HFF-Myc (cell line): ENCODE data around the gene C1orf52.

Experiments
- DNase-seq: peaks from one replicate; pipeline ENCODE4 v3.0.0-alpha.2; 2011; ENCODE audit warnings: low read depth; ENCODE audit errors: extremely low read depth
- H3K4me3 ChIP-seq: replicated peaks from 2 replicates; pipeline ENCODE4 v1.5.1; 2011; ENCODE audit warnings: low read depth, mild to moderate bottlenecking, control low read depth, low read length
- TF ChIP-seq, protein P1 (sequence below): IDR thresholded peaks from 2 replicates; pipeline ENCODE4 v1.5.1; 2012; ENCODE audit warnings: mild to moderate bottlenecking, low read depth, low read length, control low read depth; ENCODE audit errors: missing control alignments

The C1orf52 gene

DNA sequence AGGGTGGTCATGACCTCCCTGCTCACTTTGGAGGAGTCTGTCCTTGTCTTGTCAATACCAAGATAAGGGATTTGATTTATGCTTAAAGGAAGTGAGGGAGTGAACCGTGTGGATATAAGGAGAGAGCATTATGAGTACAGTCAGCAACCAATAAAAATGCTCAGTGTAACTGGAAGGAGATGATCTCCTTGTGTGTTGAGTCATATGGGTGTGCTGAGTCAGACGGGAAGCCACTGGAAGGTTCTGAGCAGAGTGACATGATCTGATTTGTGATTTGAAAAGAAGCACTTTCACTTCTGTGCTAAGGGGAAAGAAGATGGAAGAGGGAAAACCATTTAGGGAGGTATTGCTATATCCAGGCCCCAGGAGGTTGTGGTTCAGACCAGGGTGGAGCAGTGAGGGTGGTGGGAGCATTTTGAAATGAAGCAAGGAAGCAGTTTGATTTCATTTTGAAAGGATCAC lies 19.4 kb upstream of the C1orf52 start:
- DNase-seq, result peak; percentile 92
- H3K4me3 ChIP-seq, result no peak overlapping the region
- TF ChIP-seq, protein P1, sequence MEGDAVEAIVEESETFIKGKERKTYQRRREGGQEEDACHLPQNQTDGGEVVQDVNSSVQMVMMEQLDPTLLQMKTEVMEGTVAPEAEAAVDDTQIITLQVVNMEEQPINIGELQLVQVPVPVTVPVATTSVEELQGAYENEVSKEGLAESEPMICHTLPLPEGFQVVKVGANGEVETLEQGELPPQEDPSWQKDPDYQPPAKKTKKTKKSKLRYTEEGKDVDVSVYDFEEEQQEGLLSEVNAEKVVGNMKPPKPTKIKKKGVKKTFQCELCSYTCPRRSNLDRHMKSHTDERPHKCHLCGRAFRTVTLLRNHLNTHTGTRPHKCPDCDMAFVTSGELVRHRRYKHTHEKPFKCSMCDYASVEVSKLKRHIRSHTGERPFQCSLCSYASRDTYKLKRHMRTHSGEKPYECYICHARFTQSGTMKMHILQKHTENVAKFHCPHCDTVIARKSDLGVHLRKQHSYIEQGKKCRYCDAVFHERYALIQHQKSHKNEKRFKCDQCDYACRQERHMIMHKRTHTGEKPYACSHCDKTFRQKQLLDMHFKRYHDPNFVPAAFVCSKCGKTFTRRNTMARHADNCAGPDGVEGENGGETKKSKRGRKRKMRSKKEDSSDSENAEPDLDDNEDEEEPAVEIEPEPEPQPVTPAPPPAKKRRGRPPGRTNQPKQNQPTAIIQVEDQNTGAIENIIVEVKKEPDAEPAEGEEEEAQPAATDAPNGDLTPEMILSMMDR, result no peak

DNA sequence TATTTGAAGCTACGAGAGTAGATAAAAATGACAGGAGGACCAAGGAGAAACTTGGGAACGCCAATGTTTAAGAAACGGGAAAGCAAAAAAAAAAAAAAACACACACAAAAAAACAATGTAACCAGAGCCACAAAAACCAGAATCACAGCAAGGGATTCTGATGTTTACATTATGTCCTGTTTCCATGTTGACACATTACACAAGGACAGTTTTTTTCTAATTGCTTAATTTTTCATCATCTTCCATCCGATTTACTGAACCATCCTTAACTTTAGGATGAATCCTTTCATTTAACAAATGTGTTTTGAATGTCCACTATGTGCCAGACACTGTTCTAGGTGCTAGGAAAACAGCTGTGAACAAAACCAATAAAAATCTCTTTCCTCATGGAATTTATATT lies 18.3 kb upstream of the C1orf52 start:
- TF ChIP-seq, protein P1, result no peak
- no peak for DNase-seq
- no peak overlapping the region for H3K4me3 ChIP-seq

DNA sequence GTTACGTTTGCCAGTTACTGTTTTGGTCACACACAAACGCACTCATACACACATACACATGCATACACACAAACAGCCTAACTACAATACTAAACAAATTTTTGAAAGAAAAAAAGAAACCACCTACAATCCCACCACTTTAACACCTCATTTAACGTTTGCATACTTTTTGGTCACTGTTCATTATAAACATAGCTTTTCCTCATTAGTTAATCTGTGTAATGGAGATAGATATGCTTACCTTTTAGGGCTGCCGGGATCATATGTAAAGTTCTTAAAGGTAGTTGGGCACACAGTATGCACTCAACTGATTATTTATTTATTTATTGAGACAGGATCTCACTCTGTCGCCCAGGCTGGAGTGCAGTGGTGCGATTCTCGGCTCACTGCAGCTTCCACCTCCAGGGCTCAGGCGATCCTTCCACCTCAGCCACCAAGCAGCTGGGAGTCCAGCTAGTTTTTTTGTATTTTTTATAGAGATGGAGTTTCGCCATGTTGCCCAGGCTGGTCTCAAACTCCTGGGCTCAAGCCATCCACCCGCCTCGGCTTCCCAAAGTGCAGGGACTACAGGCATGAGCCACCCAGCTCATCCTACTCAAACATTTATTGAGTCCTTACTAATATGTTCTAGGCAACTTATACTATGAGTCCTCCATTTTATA lies 17.6 kb upstream of the C1orf52 start:
- no peak for DNase-seq
- H3K4me3 ChIP-seq, result peak overlapping the region; percentile 78
- TF ChIP-seq, protein P1, result no peak

DNA sequence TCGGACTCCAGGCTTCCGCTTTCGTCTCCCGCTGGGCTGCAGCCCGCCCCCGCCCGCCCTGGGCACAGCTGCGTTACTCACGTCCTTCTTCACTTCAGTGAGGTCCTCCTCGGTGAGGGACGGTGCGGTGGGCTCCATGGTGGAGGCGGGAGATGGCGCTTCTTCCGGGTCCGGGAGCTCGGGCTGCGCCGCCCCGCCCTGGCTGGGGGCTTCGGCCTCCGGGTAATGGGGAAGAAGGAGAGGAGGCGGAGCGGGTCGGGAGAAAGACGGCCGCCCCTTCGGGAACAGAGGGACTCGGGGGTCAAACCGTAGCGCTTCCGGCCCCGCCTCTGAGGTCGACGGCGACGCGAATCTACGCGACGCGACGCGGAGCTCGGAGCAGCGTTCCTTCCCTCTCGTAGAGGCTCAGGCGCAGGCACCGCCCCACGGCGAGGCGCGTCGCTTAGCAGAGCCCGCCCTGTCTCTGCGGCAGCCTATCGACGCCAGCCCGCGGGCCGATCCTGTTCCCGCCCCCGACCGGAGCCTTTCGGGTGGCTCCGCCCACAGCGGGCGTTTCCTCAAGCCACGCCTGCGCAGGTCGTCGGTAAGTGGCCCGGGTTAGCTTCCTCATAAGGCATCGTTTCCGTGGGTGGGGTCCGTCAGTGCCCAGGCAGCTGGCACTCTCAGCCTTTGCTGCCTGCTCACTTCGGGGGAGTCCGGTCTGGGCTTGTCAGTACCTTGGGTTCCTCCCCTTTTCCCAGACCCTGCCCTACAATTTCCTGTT lies 16.9 kb upstream of the C1orf52 start, which contains the start of gene BCL10:
BCL10 (minus strand) TSS at position 418 of the 763 bp plus-strand sequence; CDS start at position 138, 280 bp downstream.
- peak; percentile 89 for DNase-seq
- TF ChIP-seq, protein P1, result no peak
- peak within 1 kb of the TSS; percentile 78 for H3K4me3 ChIP-seq

DNA sequence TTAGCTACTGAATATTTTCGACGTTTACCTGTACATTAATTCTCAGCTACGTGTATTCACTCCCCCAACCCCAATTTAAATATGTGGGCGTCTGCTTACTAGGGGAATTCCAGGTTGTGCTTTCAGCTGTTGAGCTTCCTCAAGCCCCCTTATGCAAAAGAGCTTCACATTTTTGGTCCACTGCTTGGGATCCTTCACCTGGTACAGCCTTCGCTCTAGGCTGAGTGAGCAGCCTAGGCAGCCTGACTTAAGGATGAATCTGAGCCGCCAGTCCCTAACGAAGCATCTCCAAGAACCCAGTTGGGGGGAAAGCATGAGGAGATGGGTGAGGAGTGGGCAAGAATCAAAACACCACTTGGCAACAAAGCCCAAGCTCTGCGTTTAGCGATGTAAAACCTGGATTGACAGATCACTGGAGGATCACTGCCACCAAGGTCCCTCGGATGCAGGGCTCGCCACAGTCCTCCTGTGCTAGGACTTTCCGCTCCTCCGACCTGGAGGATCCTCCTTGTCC lies 16.3 kb upstream of the C1orf52 start:
- no peak for DNase-seq
- TF ChIP-seq, protein P1, result no peak
- peak overlapping the region; percentile 78 for H3K4me3 ChIP-seq

DNA sequence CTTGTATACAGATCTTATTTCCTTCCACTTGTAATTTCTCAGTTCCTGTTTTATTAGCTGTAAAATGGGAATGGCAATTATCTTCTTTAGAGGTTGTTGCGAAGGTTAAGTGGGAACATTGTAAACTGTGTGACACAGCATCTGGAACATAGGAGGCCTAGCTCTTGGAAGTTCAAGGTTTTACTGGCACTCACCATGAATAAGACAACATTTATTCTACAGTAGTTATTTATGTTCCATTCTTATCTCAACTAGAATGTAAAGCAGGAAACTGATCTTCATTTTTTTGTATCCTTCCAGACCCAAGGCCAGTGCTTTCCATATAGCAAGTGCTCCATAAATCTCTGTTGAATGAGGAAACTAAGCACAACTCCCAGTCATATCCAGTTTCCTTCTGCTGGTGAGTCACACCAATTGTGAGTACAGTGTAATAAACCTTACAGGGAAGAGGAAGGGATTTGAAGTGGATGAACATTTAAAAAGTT lies 15.5 kb upstream of the C1orf52 start:
- peak overlapping the region; percentile 78 for H3K4me3 ChIP-seq
- TF ChIP-seq, protein P1, result no peak
- peak; percentile 66 for DNase-seq
